Measurements from ENCODE around the gene GMNN. TPM values are rescaled to one million over a fixed set of nuclear protein-coding genes. Genes with fewer than 3 reads are reported as not detected.

Gene GMNN
- total RNA-seq, 2 experiments from 2014 or later: 69.2 to 72.6 TPM

GRCh38 chr6:24829657-24830056 is 54.9 kb downstream of the GMNN start:
- H3K4me1 Mint-ChIP-seq (ENCODE audit: low read depth): peaks cover 36% of the 10 kb centered on the region
- H3K27ac Mint-ChIP-seq: no peak overlapping the region
- no peak overlapping the region for H3K4me3 Mint-ChIP-seq
- POLR2A ChIA-PET: interaction anchor here (1.0 to 1.5 kb wide), 4 partner anchors 14 to 162 kb away, joined by 3 read pairs; no protein-coding TSS in a partner anchor
- peaks cover 54% of the 10 kb centered on the region for H3K36me3 Mint-ChIP-seq (ENCODE audit: low read depth)
- intact Hi-C loops (cut with micrococcal nuclease): no loop called here
- H3K27me3 Mint-ChIP-seq: no peaks in the 10 kb centered on the region
- peaks cover 3% of the 10 kb centered on the region for H3K9me3 Mint-ChIP-seq
- TF ChIP-seq CTCF (IDR thresholded peaks at IDR 0.05): no peak
- DNase-seq (no peak), ATAC-seq (no peak)
- CTCF ChIA-PET: interaction anchor here (1.3 kb wide), 1 partner anchor 162 kb away, joined by 5 read pairs; no protein-coding TSS in a partner anchor

GRCh38 chr6:24831771-24832716 is 57.3 kb downstream of the GMNN start:
- POLR2A ChIA-PET: no interaction called here
- peaks cover 68% of the 10 kb centered on the region for H3K36me3 Mint-ChIP-seq (ENCODE audit: low read depth)
- no peak for TF ChIP-seq CTCF (IDR thresholded peaks at IDR 0.05)

GRCh38 chr6:24832794-24833193 is 58.1 kb downstream of the GMNN start:
- intact Hi-C loops (cut with micrococcal nuclease): no loop called here
- CTCF ChIA-PET: interaction anchor here (1.0 to 1.9 kb wide), 7 partner anchors 10 to 222 kb away, joined by 3 to 9 read pairs (median 4); no protein-coding TSS in a partner anchor
- DNase-seq (no peak), ATAC-seq (no peak)
- peaks cover 56% of the 10 kb centered on the region for H3K4me1 Mint-ChIP-seq (ENCODE audit: low read depth)
- H3K36me3 Mint-ChIP-seq (ENCODE audit: low read depth): peaks cover 64% of the 10 kb centered on the region
- H3K9me3 Mint-ChIP-seq: peaks cover 3% of the 10 kb centered on the region
- POLR2A ChIA-PET: no interaction called here
- H3K27me3 Mint-ChIP-seq: no peaks in the 10 kb centered on the region
- no peak for TF ChIP-seq CTCF (IDR thresholded peaks at IDR 0.05)
- peak overlapping the region; percentile 71 for H3K27ac Mint-ChIP-seq
- no peak overlapping the region for H3K4me3 Mint-ChIP-seq

More at GRCh38 chr6:24831771-24832716, 57.3 kb downstream of the GMNN start:
- intact Hi-C loops (cut with micrococcal nuclease): no loop called here
- H3K27ac Mint-ChIP-seq: peak overlapping the region; percentile 71
- CTCF ChIA-PET: interaction anchor here (1.0 to 1.9 kb wide), 7 partner anchors 9 to 223 kb away, joined by 3 to 9 read pairs (median 4); no protein-coding TSS in a partner anchor
- no peak for DNase-seq
- H3K27me3 Mint-ChIP-seq: no peaks in the 10 kb centered on the region
- H3K9me3 Mint-ChIP-seq: peaks cover 3% of the 10 kb centered on the region
- H3K4me3 Mint-ChIP-seq: no peak overlapping the region
- H3K4me1 Mint-ChIP-seq (ENCODE audit: low read depth): peaks cover 57% of the 10 kb centered on the region
- ATAC-seq: no peak

GRCh38 chr6:24833711-24834386 is 59.1 kb downstream of the GMNN start:
- peaks cover 3% of the 10 kb centered on the region for H3K9me3 Mint-ChIP-seq
- no peak for DNase-seq
- POLR2A ChIA-PET: interaction anchor here (0.9 kb wide), 1 partner anchor 9 kb away, joined by 5 read pairs; no protein-coding TSS in a partner anchor
- intact Hi-C loops (cut with micrococcal nuclease): no loop called here
- H3K4me3 Mint-ChIP-seq: no peak overlapping the region
- H3K4me1 Mint-ChIP-seq (ENCODE audit: low read depth): peaks cover 58% of the 10 kb centered on the region
- no peak for ATAC-seq
- no peak for TF ChIP-seq CTCF (IDR thresholded peaks at IDR 0.05)
- peak overlapping the region; percentile 32 for H3K27ac Mint-ChIP-seq
- H3K27me3 Mint-ChIP-seq: no peaks in the 10 kb centered on the region
- CTCF ChIA-PET: interaction anchor here (0.8 to 1.9 kb wide), 3 partner anchors 23 to 184 kb away, joined by 3 to 7 read pairs (median 4); no protein-coding TSS in a partner anchor
- H3K36me3 Mint-ChIP-seq (ENCODE audit: low read depth): peaks cover 69% of the 10 kb centered on the region

Other genes starting within 250 kb of the GMNN start
- gene KIAA0319, start 128.7 kb upstream of the GMNN start, total RNA-seq: under 1 TPM in 1 of 2 experiments, not detected in 1; 0.05 TPM
- gene TDP2, start 108.0 kb upstream of the GMNN start, total RNA-seq: 10 to 100 TPM; 37.4 to 39.8 TPM
- gene ACOT13, start 107.9 kb upstream of the GMNN start, total RNA-seq: 10 to 100 TPM; 28.9 to 33.6 TPM
- gene C6orf62, start 55.8 kb upstream of the GMNN start, total RNA-seq: 100 to 1,000 TPM; 103 to 106 TPM
- under 1 TPM in 1 of 2 experiments, not detected in 1; 0.40 TPM for gene ARMH2, start 24.0 kb downstream of the GMNN start, total RNA-seq
- 10 to 100 TPM; 88.3 to 96.3 TPM for gene RIPOR2, start 161.0 kb downstream of the GMNN start, total RNA-seq

Data from activated CD8-positive, alpha-beta T cell treated with anti-CD3 and anti-CD28 coated beads for 36 hours (primary cell).